ENCODE results near the gene MACROH2A1. TPM values are rescaled to one million over a fixed set of nuclear protein-coding genes. Genes with fewer than 3 reads are reported as not detected.

MACROH2A1 gene
- polyA plus RNA-seq, 1 experiment: 129 TPM

DNA sequence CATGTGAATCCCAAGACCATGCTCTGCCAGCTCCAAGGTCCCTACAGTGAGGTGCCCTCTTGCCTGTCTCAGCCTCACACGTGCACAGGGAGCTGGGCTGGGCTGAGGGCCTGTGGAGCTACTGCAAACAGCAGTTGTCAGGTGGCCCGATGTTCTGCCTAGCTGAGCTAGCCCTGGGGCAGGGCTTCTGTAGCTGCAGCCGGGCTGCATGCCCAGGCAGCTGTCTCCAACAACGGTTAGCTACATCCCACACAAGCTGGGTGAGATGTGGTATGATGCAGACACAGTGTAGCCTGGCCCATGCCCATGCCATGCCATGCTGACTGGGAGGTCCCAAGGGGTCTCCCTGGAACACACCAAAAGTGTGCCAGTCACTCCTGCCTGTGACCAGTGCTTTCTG lies 62.0 kb downstream of the MACROH2A1 start:
- H3K4me3 ChIP-seq (ENCODE audit: low read depth, low read length): no peak overlapping the region
- H3K27me3 ChIP-seq (ENCODE audit: control insufficient read depth, insufficient read depth, low read length): no peaks in the 10 kb centered on the region
- H3K27ac ChIP-seq (ENCODE audit: low read depth, low read length): no peak overlapping the region
- POLR2A ChIA-PET: interaction anchor here (1.5 kb wide), 1 partner anchor 128 kb away, joined by 3 read pairs; no protein-coding TSS in a partner anchor
- CTCF ChIA-PET: no interaction called here
- TF ChIP-seq, protein P1, sequence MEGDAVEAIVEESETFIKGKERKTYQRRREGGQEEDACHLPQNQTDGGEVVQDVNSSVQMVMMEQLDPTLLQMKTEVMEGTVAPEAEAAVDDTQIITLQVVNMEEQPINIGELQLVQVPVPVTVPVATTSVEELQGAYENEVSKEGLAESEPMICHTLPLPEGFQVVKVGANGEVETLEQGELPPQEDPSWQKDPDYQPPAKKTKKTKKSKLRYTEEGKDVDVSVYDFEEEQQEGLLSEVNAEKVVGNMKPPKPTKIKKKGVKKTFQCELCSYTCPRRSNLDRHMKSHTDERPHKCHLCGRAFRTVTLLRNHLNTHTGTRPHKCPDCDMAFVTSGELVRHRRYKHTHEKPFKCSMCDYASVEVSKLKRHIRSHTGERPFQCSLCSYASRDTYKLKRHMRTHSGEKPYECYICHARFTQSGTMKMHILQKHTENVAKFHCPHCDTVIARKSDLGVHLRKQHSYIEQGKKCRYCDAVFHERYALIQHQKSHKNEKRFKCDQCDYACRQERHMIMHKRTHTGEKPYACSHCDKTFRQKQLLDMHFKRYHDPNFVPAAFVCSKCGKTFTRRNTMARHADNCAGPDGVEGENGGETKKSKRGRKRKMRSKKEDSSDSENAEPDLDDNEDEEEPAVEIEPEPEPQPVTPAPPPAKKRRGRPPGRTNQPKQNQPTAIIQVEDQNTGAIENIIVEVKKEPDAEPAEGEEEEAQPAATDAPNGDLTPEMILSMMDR (IDR thresholded peaks at IDR 0.05; ENCODE audit: low read depth, low read length): no peak
- DNase-seq (ENCODE audit: low read depth, low spot score): no peak
- H3K9me3 ChIP-seq (ENCODE audit: control insufficient read depth, insufficient read depth, low read length): no peaks in the 10 kb centered on the region

DNA sequence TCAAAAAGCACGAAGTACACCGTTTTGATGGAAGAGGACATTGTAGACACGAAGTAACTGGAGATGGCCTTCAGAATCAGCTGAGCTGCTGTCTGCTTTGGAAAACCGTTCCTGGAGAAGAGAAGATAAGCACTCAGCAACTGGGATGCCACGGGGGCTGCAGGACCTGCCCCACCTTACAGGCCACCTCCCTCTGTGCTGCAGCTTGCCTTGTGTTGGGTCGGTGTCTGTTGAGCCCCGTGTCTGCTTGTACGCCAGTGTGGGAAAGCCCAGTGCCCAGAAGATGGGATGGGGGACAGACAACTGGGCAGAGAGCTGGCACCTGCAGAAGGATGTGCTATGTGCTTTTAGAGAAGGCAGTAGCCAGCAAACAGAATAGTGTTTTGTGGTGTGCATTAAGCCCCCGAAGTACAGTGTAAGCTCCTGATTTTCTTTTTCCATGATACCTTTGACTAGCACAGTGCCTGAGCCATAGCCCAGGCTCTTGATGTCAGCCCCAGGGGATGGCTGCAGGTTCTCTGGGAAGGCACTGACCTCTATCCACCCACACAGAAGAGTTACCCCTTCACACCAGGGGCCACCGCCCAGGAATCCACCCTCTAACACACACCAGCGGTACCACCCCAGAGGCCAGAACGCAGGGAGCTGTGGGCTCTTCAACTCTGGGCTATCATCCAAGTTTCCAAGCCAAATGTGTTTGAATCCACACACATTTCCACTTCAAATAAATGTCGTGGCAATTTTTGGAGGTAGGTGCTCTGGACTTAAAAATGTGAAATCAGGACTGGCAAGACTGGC lies 63.8 kb downstream of the MACROH2A1 start:
- POLR2A ChIA-PET: no interaction called here
- H3K27ac ChIP-seq (ENCODE audit: low read depth, low read length): no peak overlapping the region
- TF ChIP-seq, protein P1 (IDR thresholded peaks at IDR 0.05; ENCODE audit: low read depth, low read length): no peak
- no peaks in the 10 kb centered on the region for H3K27me3 ChIP-seq (ENCODE audit: control insufficient read depth, insufficient read depth, low read length)
- H3K9me3 ChIP-seq (ENCODE audit: control insufficient read depth, insufficient read depth, low read length): no peaks in the 10 kb centered on the region
- no peak overlapping the region for H3K4me3 ChIP-seq (ENCODE audit: low read depth, low read length)
- CTCF ChIA-PET: no interaction called here
- DNase-seq (ENCODE audit: low read depth, low spot score): no peak

DNA sequence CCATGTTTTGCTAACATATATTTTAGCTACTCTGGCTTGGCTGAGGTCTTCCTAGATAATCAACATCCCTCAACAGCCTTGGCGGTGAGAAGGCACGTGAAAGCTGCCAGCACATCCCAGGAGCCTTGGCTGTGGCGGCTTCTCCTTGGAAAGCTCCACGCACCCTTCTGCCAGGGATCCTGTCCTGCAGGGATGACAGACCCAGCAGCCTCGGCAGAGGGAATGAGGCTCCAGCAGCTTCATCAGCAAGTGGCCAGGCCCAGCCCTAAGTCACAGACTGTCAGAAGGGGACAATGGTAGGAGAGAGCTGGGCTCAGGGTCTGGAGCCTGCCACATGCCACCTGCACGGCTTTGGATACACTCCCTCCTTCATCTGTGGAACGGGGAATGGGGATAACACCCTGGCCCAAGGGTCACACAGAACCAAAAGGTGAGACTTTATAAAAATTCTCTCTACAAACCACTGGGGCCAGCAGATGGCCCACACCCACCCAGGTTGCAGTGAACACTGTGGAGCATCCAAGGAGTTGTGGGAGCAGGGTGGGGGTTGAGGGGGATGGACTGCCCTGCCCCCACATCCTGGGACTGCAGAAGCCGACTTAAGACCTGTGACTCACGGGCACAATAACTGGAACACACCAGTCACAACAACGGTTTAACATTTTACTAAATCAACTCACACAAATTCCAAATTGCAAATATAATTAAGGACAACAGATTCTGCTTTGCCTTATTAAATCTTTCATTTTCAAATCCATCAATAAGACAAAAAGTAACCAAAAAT lies 65.1 kb downstream of the MACROH2A1 start:
- CTCF ChIA-PET: interaction anchor here (1.4 to 2.7 kb wide), 2 partner anchors 143 to 219 kb away, joined by 3 to 9 read pairs; no protein-coding TSS in a partner anchor
- no peak for DNase-seq (ENCODE audit: low read depth, low spot score)
- TF ChIP-seq, protein P1 (IDR thresholded peaks at IDR 0.05; ENCODE audit: low read depth, low read length): no peak

DNA sequence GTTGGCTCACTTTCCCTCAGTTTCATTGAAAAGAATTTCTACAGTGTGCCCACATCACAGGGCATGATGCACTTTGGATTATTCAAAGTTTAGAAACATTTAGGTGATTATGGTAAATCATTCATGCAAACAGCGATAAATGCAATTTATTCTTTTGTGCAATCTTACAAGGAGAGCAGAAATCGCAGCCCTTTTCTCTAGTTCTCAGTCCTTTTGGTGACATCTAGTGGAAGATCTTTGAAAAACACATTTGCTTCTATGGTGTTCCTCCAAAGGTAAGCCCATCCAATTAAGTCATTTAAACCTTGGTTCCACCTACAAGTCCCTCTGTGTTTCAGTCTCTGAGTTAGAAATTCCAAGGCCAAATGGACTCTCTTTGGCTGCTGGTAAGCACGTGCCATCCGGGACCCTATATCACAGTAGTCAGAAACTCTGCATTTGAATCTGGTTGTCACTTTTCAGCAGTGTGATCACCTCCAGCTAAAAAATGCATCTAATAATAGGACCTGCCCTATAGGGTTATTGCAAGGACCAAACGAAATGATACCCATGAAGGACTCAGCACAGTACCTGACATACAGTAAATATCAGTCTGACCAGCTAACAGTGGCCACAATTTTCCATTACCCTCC lies 66.4 kb downstream of the MACROH2A1 start:
- ChIA-PET POLR2A (no interaction called here), CTCF (interaction anchor here (0.7 to 2.7 kb wide), 12 partner anchors 11 to 359 kb away, joined by 3 to 9 read pairs (median 4); no protein-coding TSS in a partner anchor)
- Histone ChIP-seq H3K9me3 (ENCODE audit: control insufficient read depth, insufficient read depth, low read length) (no peaks in the 10 kb centered on the region), H3K27me3 (ENCODE audit: control insufficient read depth, insufficient read depth, low read length) (no peaks in the 10 kb centered on the region), H3K27ac (ENCODE audit: low read depth, low read length) (no peak overlapping the region), H3K4me3 (ENCODE audit: low read depth, low read length) (no peak overlapping the region)
- peak; percentile 47 for DNase-seq (ENCODE audit: low read depth, low spot score)
- TF ChIP-seq, protein P1 (IDR thresholded peaks at IDR 0.05; ENCODE audit: low read depth, low read length): peak; percentile 67

More for the DNA sequence above, 65.1 kb downstream of the MACROH2A1 start:
- POLR2A ChIA-PET: no interaction called here
- Histone ChIP-seq H3K9me3 (ENCODE audit: control insufficient read depth, insufficient read depth, low read length) (no peaks in the 10 kb centered on the region), H3K4me3 (ENCODE audit: low read depth, low read length) (no peak overlapping the region), H3K27ac (ENCODE audit: low read depth, low read length) (peak overlapping the region; percentile 31), H3K27me3 (ENCODE audit: control insufficient read depth, insufficient read depth, low read length) (no peaks in the 10 kb centered on the region)

Data from AG04450 (cell line).